ENCODE data around the gene PPIE. TPM values are rescaled to one million over a fixed set of nuclear protein-coding genes. Genes with fewer than 3 reads are reported as not detected.
A peak's percentile ranks its signal among the peaks of the same experiment; 100 is the strongest.

PPIE gene
- total and polyA plus RNA-seq, 8 donors: 34.9 to 206 (median 48.8) TPM

DNA sequence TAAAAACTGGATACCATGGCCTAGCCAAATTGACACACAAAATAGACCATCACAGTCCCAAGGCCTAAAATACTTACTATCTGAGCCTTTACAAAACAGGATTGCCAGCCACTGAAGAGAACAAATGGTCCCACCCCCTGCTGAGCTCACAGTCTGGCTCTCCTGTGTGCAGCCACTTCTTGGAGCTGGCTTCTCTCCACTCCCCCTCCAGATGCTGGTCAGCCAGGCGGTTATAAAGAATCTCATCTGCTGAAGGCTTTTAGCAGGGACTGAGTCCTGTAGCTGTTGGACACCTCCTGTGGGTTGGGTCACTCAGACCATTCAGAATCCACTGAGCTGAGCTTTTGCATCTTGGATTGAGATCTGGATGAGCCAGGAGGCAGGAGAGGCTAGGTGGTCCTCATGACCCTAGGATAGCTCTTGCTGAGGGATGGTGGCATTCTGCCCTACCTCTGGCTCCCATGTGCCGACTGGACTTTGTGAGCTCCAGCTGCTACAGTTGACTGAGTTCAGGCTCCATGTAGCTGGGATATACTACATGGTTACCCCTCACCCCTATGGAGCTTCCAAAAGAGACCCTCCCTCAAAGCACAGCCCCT, 16.3 kb downstream of the PPIE start:
- peaks cover 68 to 100% (median 100%) of the 10 kb centered on the region in 4 donors for H3K36me3 ChIP-seq
- no peak for TF ChIP-seq EP300 (IDR thresholded peaks at IDR 0.05)
- TF ChIP-seq POLR2A (IDR thresholded peaks at IDR 0.05): no peak
- no peak for TF ChIP-seq POLR2AphosphoS5 (IDR thresholded peaks at IDR 0.05)
- TF ChIP-seq, protein P1, sequence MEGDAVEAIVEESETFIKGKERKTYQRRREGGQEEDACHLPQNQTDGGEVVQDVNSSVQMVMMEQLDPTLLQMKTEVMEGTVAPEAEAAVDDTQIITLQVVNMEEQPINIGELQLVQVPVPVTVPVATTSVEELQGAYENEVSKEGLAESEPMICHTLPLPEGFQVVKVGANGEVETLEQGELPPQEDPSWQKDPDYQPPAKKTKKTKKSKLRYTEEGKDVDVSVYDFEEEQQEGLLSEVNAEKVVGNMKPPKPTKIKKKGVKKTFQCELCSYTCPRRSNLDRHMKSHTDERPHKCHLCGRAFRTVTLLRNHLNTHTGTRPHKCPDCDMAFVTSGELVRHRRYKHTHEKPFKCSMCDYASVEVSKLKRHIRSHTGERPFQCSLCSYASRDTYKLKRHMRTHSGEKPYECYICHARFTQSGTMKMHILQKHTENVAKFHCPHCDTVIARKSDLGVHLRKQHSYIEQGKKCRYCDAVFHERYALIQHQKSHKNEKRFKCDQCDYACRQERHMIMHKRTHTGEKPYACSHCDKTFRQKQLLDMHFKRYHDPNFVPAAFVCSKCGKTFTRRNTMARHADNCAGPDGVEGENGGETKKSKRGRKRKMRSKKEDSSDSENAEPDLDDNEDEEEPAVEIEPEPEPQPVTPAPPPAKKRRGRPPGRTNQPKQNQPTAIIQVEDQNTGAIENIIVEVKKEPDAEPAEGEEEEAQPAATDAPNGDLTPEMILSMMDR (IDR thresholded peaks at IDR 0.05): no peak
- H3K9me3 ChIP-seq: no peaks in the 10 kb centered on the region
- WGBS, 5 donors: 33 to 91% (median 75%) methylated on average over 1 to 2 of the region's 2 CpGs
- H3K27me3 ChIP-seq: no peaks in the 10 kb centered on the region
- intact Hi-C loops (cut with DNase I; ENCODE audit: low total_unique reads): no loop called here
- peak overlapping the region in 1 of 5 donors; percentile 55 for H3K27ac ChIP-seq
- H3K4me3 ChIP-seq: no peak overlapping the region
- no peak for DNase-seq
- H3K4me1 ChIP-seq: peaks cover 0 to 23% (median 9%) of the 10 kb centered on the region in 4 donors

DNA sequence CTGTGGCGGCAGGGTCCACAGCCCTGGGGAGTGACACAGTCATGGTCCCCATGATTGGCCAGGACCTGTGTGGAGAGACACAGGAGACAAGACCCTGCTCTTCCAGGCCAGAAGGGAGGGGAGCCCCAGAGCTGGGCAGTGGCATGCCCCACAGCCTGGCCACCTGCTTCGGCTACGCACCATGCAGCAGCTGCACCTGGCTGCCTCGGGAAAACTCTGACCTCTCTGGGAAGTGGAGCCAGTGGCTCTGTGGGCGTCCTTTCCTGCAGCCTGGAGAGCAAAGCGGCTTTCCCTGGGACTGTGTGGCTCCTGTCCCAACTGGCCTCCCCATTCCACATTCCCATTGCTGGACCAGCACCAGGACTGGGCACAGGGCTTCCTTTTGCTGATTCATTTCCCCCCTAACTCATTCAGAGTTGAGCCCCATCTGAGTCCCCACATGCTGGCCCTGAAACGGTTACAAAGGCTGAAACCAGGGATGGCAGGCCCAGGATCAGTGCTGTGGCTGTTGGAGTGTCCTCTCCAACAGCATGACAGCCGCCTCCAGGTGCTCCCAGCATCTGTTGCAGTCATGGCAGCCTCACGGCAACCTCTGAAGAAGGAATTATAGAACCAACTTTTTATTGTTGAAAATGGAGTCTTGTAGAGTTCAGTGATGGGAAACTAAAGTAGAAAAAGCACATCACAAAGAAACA, 17.4 kb downstream of the PPIE start:
- Histone ChIP-seq H3K4me3 (no peak overlapping the region), H3K36me3 (peaks cover 57 to 100% (median 100%) of the 10 kb centered on the region in 4 donors), H3K9me3 (no peaks in the 10 kb centered on the region), H3K27ac (peak overlapping the region in 1 of 5 donors; percentile 20), H3K27me3 (no peaks in the 10 kb centered on the region), H3K4me1 (peaks cover 0 to 23% (median 9%) of the 10 kb centered on the region in 4 donors)
- DNase-seq: no peak
- intact Hi-C loops (cut with DNase I; ENCODE audit: low total_unique reads): no loop called here
- WGBS, 5 donors: 90 to 94% (median 92%) methylated on average over 6 to 9 of the region's 9 CpGs
- TF ChIP-seq, protein P1 (IDR thresholded peaks at IDR 0.05): no peak
- TF ChIP-seq EP300 (IDR thresholded peaks at IDR 0.05) (no peak), POLR2AphosphoS5 (IDR thresholded peaks at IDR 0.05) (no peak)

DNA sequence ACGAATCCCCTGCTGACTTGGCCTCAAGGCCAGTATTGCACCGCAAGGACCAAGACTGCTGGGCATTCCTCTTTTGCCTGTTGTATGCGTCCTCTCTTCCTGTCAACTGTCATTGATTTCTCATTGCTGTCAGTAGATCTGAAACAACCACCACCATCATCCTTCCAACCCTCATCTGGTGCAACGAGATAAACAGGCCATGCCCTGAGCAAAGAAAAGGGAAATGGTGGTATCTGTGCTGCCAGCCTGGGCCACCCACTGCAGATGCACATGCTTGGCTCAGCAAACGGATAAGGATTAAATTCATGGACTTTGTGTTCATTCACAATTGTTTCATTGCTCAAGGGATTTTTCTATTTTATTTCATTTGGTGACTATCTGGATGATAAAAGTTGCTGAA, 18.8 kb downstream of the PPIE start:
- H3K27ac ChIP-seq: no peak overlapping the region
- peaks cover 43 to 99% (median 95%) of the 10 kb centered on the region in 4 donors for H3K36me3 ChIP-seq
- H3K27me3 ChIP-seq: no peaks in the 10 kb centered on the region
- H3K4me3 ChIP-seq: no peak overlapping the region
- no peaks in the 10 kb centered on the region for H3K9me3 ChIP-seq
- no peak for DNase-seq
- intact Hi-C loops (cut with DNase I; ENCODE audit: low total_unique reads): no loop called here
- TF ChIP-seq EP300 (IDR thresholded peaks at IDR 0.05): no peak
- WGBS, 5 donors: 80 to 88% (median 86%) methylated on average over 5 of the region's 5 CpGs
- peaks cover 0 to 23% (median 9%) of the 10 kb centered on the region in 4 donors for H3K4me1 ChIP-seq

- Histone ChIP-seq H3K9me3 (no peaks in the 10 kb centered on the region), H3K27ac (no peak overlapping the region), H3K27me3 (no peaks in the 10 kb centered on the region), H3K4me1 (peaks cover 0 to 13% (median 4%) of the 10 kb centered on the region in 4 donors), H3K36me3 (peaks cover 31 to 90% (median 83%) of the 10 kb centered on the region in 4 donors), H3K4me3 (no peak overlapping the region)
- WGBS, 5 donors: 90 to 96% (median 93%) methylated on average over 14 to 16 of the region's 16 CpGs
- intact Hi-C loops (cut with DNase I; ENCODE audit: low total_unique reads): no loop called here
- no peak for DNase-seq
- TF ChIP-seq, protein P1 (IDR thresholded peaks at IDR 0.05): no peak
- TF ChIP-seq POLR2A (IDR thresholded peaks at IDR 0.05) (no peak), EP300 (IDR thresholded peaks at IDR 0.05) (no peak)
These were observed 20.1 kb downstream of the PPIE start for GRCh38 chr1:39758556-39759435.
